ENCODE data around the gene CORO2A.

Gene CORO2A

GRCh38 chr9:98164912-98165311 is 27.5 kb downstream of the CORO2A start:
- no peak for DNase-seq

- DNase-seq = no peak
Observed at GRCh38 chr9:98162613-98163012, 29.8 kb downstream of the CORO2A start.

GRCh38 chr9:98161851-98162250 is 30.6 kb downstream of the CORO2A start:
- no peak for DNase-seq

GRCh38 chr9:98159790-98160189 is 32.6 kb downstream of the CORO2A start:
- DNase-seq = no peak

- DNase-seq = no peak
Observed at GRCh38 chr9:98159301-98159700, 33.1 kb downstream of the CORO2A start.

GRCh38 chr9:98158071-98158831 is 34.2 kb downstream of the CORO2A start:
- DNase-seq = no peak

GRCh38 chr9:98157372-98157771 is 35.1 kb downstream of the CORO2A start:
- DNase-seq = no peak

GRCh38 chr9:98154678-98155077 is 37.8 kb downstream of the CORO2A start:
- no peak for DNase-seq

GRCh38 chr9:98152526-98152925 is 39.9 kb downstream of the CORO2A start:
- no peak for DNase-seq

- DNase-seq = no peak
Observed at GRCh38 chr9:98150721-98151120, 41.7 kb downstream of the CORO2A start.

- DNase-seq = no peak
Observed at GRCh38 chr9:98150164-98150563, 42.3 kb downstream of the CORO2A start.

GRCh38 chr9:98149422-98149821 is 43.0 kb downstream of the CORO2A start:
- no peak for DNase-seq

GRCh38 chr9:98148486-98148885 is 44.0 kb downstream of the CORO2A start:
- no peak for DNase-seq

GRCh38 chr9:98147582-98147981 is 44.9 kb downstream of the CORO2A start:
- DNase-seq = no peak

GRCh38 chr9:98146101-98146991 is 46.1 kb downstream of the CORO2A start:
- DNase-seq = peak; percentile 10

GRCh38 chr9:98144631-98145030 is 47.8 kb downstream of the CORO2A start:
- DNase-seq = no peak

- no peak for DNase-seq
Observed at GRCh38 chr9:98144076-98144475, 48.4 kb downstream of the CORO2A start.

GRCh38 chr9:98142925-98143481 is 49.4 kb downstream of the CORO2A start:
- no peak for DNase-seq

- DNase-seq = no peak
Observed at GRCh38 chr9:98142182-98142907, 50.1 kb downstream of the CORO2A start.

GRCh38 chr9:98140503-98140902 is 51.9 kb downstream of the CORO2A start:
- no peak for DNase-seq

- DNase-seq = no peak
Observed at GRCh38 chr9:98136489-98136888, 55.9 kb downstream of the CORO2A start.

GRCh38 chr9:98135938-98136337 is 56.5 kb downstream of the CORO2A start:
- DNase-seq = no peak

- DNase-seq = no peak
Observed at GRCh38 chr9:98135558-98135934, 56.9 kb downstream of the CORO2A start.
